ENCODE measurements around the gene MYO10.
A peak's percentile ranks its signal among the peaks of the same experiment; 100 is the strongest.

Gene MYO10

GRCh38 chr5:16888694-16889124 lies 47.4 kb downstream of the MYO10 start (continued):
- peak; percentile 44; the same call in 1 of the 2 replicates for TF ChIP-seq ZBTB44 (tag by site-specific recombination; IDR thresholded peaks at IDR 0.05)
- TF ChIP-seq HIC1 (tag by site-specific recombination; IDR thresholded peaks at IDR 0.05) = peak; percentile 89
- peak; percentile 92 for TF ChIP-seq SP7 (tag by site-specific recombination; IDR thresholded peaks at IDR 0.05)
- 0 out of 2 replicates have a peak, but pooled peaks have one; percentile 29 for TF ChIP-seq ZNF324 (tag by site-specific recombination; IDR thresholded peaks at IDR 0.05)
- TF ChIP-seq, protein P1, sequence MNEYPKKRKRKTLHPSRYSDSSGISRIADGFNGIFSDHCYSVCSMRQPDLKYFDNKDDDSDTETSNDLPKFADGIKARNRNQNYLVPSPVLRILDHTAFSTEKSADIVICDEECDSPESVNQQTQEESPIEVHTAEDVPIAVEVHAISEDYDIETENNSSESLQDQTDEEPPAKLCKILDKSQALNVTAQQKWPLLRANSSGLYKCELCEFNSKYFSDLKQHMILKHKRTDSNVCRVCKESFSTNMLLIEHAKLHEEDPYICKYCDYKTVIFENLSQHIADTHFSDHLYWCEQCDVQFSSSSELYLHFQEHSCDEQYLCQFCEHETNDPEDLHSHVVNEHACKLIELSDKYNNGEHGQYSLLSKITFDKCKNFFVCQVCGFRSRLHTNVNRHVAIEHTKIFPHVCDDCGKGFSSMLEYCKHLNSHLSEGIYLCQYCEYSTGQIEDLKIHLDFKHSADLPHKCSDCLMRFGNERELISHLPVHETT (tag by site-specific recombination; IDR thresholded peaks at IDR 0.05) = peak; percentile 71
- 0 out of 2 replicates have a peak, but pooled peaks have one; percentile 25 for TF ChIP-seq ZNF394 (tag by site-specific recombination; IDR thresholded peaks at IDR 0.05; ENCODE audit: borderline replicate concordance)
- peak; percentile 84 for TF ChIP-seq ZEB2 (tag by site-specific recombination; IDR thresholded peaks at IDR 0.05)
- 0 out of 2 replicates have a peak, but pooled peaks have one; percentile 54 for TF ChIP-seq ATF2 (tag by site-specific recombination; IDR thresholded peaks at IDR 0.05; ENCODE audit: low read depth)
- TF ChIP-seq INSM2 (tag by site-specific recombination; IDR thresholded peaks at IDR 0.05) = peak; percentile 47
- peak; percentile 24; the same call in 1 of the 2 replicates for TF ChIP-seq ZBTB8A (tag by site-specific recombination; IDR thresholded peaks at IDR 0.05)
- TF ChIP-seq MYNN (tag by site-specific recombination; IDR thresholded peaks at IDR 0.05; ENCODE audit: borderline replicate concordance) = no peak
- TF ChIP-seq GLI2 (tag by site-specific recombination; IDR thresholded peaks at IDR 0.05; ENCODE audit: borderline replicate concordance, low read depth) = no peak

- Histone ChIP-seq H3K9me3 (ENCODE audit: control insufficient read depth, insufficient read depth, low read depth, low read length) (no peaks in the 10 kb centered on the region), H3K36me3 (ENCODE audit: control insufficient read depth in 2 of 2, insufficient read depth in 1 of 2, low read length in 2 of 2) (no peaks in the 10 kb centered on the region), H3K4me1 (ENCODE audit: control insufficient read depth, insufficient read depth, low read length) (peaks cover 56% of the 10 kb centered on the region), H3K4me3 (ENCODE audit: low read depth, low read length) (no peak overlapping the region), H3K27ac (ENCODE audit: extremely low read depth, low read depth, low read length) (no peak overlapping the region; the same call in 1 of the 2 replicates)
- CTCF ChIA-PET = interaction anchor here (0.9 kb wide), 1 partner anchor 27 kb away, joined by 4 read pairs; no protein-coding TSS in a partner anchor
- POLR2A ChIA-PET = no interaction called here
- no peak for TF ChIP-seq ZNF776 (tag by site-specific recombination; IDR thresholded peaks at IDR 0.05; ENCODE audit: borderline replicate concordance)
- TF ChIP-seq ZNF169 (tag by site-specific recombination; IDR thresholded peaks at IDR 0.05) = no peak
- no peak for TF ChIP-seq ZBTB11 (tag by site-specific recombination; conservative IDR thresholded peaks at IDR 0.05; ENCODE audit: low read depth)
- no peak for TF ChIP-seq ZNF23 (tag by site-specific recombination; IDR thresholded peaks at IDR 0.05; ENCODE audit: borderline replicate concordance)
- TF ChIP-seq ZNF600 (tag by site-specific recombination; IDR thresholded peaks at IDR 0.05) = peak; percentile 54; the same call in 1 of the 2 replicates
- TF ChIP-seq, protein P2, sequence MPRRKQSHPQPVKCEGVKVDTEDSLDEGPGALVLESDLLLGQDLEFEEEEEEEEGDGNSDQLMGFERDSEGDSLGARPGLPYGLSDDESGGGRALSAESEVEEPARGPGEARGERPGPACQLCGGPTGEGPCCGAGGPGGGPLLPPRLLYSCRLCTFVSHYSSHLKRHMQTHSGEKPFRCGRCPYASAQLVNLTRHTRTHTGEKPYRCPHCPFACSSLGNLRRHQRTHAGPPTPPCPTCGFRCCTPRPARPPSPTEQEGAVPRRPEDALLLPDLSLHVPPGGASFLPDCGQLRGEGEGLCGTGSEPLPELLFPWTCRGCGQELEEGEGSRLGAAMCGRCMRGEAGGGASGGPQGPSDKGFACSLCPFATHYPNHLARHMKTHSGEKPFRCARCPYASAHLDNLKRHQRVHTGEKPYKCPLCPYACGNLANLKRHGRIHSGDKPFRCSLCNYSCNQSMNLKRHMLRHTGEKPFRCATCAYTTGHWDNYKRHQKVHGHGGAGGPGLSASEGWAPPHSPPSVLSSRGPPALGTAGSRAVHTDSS (tag by site-specific recombination; IDR thresholded peaks at IDR 0.05) = no peak
Measured at GRCh38 chr5:16886793-16887345, 49.2 kb downstream of the MYO10 start.
